ENCODE results near the gene NLRC5.
A peak's percentile ranks its signal among the peaks of the same experiment; 100 is the strongest.

The NLRC5 gene

GRCh38 chr16:57071831-57072582 lies 82.7 kb downstream of the NLRC5 start:
- DNase-seq (ENCODE audit: extremely low read depth, low read depth): no peak

GRCh38 chr16:57072616-57073275 lies 83.4 kb downstream of the NLRC5 start:
- DNase-seq (ENCODE audit: extremely low read depth, low read depth): no peak
- no peak for TF ChIP-seq CTCF (IDR thresholded peaks at IDR 0.05; ENCODE audit: low read depth, low read length)

More at GRCh38 chr16:57071831-57072582, 82.7 kb downstream of the NLRC5 start:
- no peak for TF ChIP-seq CTCF (IDR thresholded peaks at IDR 0.05; ENCODE audit: low read depth, low read length)

- DNase-seq (ENCODE audit: extremely low read depth, low read depth): no peak
These were observed 88.4 kb downstream of the NLRC5 start for GRCh38 chr16:57077714-57078113.

GRCh38 chr16:57081744-57082143 lies 92.4 kb downstream of the NLRC5 start:
- no peak for TF ChIP-seq CTCF (IDR thresholded peaks at IDR 0.05; ENCODE audit: low read depth, low read length)
- no peak for DNase-seq (ENCODE audit: extremely low read depth, low read depth)

More at GRCh38 chr16:57077714-57078113, 88.4 kb downstream of the NLRC5 start:
- TF ChIP-seq CTCF (IDR thresholded peaks at IDR 0.05; ENCODE audit: low read depth, low read length): no peak

GRCh38 chr16:57082664-57083063 lies 93.3 kb downstream of the NLRC5 start:
- TF ChIP-seq CTCF (IDR thresholded peaks at IDR 0.05; ENCODE audit: low read depth, low read length): no peak
- no peak for DNase-seq (ENCODE audit: extremely low read depth, low read depth)

GRCh38 chr16:57083485-57084126 lies 94.2 kb downstream of the NLRC5 start:
- no peak for TF ChIP-seq CTCF (IDR thresholded peaks at IDR 0.05; ENCODE audit: low read depth, low read length)

GRCh38 chr16:57084257-57084770 lies 95.0 kb downstream of the NLRC5 start:
- peak; percentile 99 for TF ChIP-seq CTCF (IDR thresholded peaks at IDR 0.05; ENCODE audit: low read depth, low read length)
- DNase-seq (ENCODE audit: extremely low read depth, low read depth): peak; percentile 31

More at GRCh38 chr16:57083485-57084126, 94.2 kb downstream of the NLRC5 start:
- no peak for DNase-seq (ENCODE audit: extremely low read depth, low read depth)
